Natural killer cell treated with Interleukin-12 subunit alpha and Interleukin-12 subunit beta and Interleukin-15 and Interleukin-18, amount 100 ng/mL, for 72 hours (primary cell): ENCODE results near the gene ABHD2. TPM values are rescaled to one million over a fixed set of nuclear protein-coding genes. Genes with fewer than 3 reads are reported as not detected.
"Not testable (repeated sequence)": the region's sequence is repeated elsewhere in the genome, so short reads cannot be mapped to it uniquely, and the experiment has no call there.

Experiments used
- ATAC-seq, 2 donors: fragments of 150-1000 bp; cut with Tn5 transposase in 1 of 2; sonication (Bioruptor Pico), chemical (Tn5 transposase) in 1 of 2; 2 replicates each; pipeline ENCODE4 v1.10.0; 2021
- DNase-seq: peaks from one replicate; pipeline ENCODE4 v3.0.0; 2022; ENCODE audit warnings: low spot score
- H3K27ac Mint-ChIP-seq, 2 donors: 1 replicate in 1 of 2; 2 replicates in 1 of 2; pipeline ENCODE4 v1.8.0; 2022; ENCODE audit warnings: mixed read lengths in 2 of 2, mild to moderate bottlenecking in 1 of 2, moderate library complexity in 1 of 2
- H3K27me3 Mint-ChIP-seq, 2 donors: 1 replicate in 1 of 2; 2 replicates in 1 of 2; pipeline ENCODE4 v1.8.0; 2022; ENCODE audit warnings: mixed read lengths in 2 of 2
- H3K36me3 Mint-ChIP-seq: one replicate; pipeline ENCODE4 v1.8.0; 2022; ENCODE audit warnings: mixed read lengths
- H3K4me1 Mint-ChIP-seq, 2 donors: 1 replicate in 1 of 2; 2 replicates in 1 of 2; pipeline ENCODE4 v1.8.0; 2022; ENCODE audit warnings: low read depth in 2 of 2, mixed read lengths in 2 of 2, mild to moderate bottlenecking in 1 of 2
- H3K4me3 Mint-ChIP-seq: one replicate; pipeline ENCODE4 v1.8.0; 2022; ENCODE audit warnings: mixed read lengths
- H3K9me3 Mint-ChIP-seq: 2 replicates; pipeline ENCODE4 v1.8.0; 2022; ENCODE audit warnings: mixed read lengths
- total RNA-seq, 2 donors: library from RNA; stranded (reverse); gene quantifications; one replicate each; pipeline ENCODE4 v1.2.3, GENCODE V29; 2022

Gene ABHD2
- total RNA-seq, 2 donors from 2014 or later, result 130 to 214 TPM

- no peak overlapping the region for H3K4me3 Mint-ChIP-seq
- ATAC-seq (no peak), DNase-seq (no peak)
- no peaks in the 10 kb centered on the region for H3K9me3 Mint-ChIP-seq
- peak overlapping the region in 1 of 2 donors; percentile 47 for H3K27ac Mint-ChIP-seq
- peaks cover 18 to 26% of the 10 kb centered on the region in 2 donors for H3K4me1 Mint-ChIP-seq
- H3K27me3 Mint-ChIP-seq, result no peaks in the 10 kb centered on the region
- peaks cover 25% of the 10 kb centered on the region for H3K36me3 Mint-ChIP-seq
Observed at GRCh38 chr15:89125088-89125826, 37.0 kb downstream of the ABHD2 start.

- Mint-ChIP-seq H3K36me3 (peaks cover 22% of the 10 kb centered on the region), H3K4me3 (peak overlapping the region; percentile 3), H3K4me1 (peaks cover 26 to 28% of the 10 kb centered on the region in 2 donors), H3K9me3 (no peaks in the 10 kb centered on the region), H3K27ac (peak overlapping the region; percentile 14 to 47), H3K27me3 (no peaks in the 10 kb centered on the region)
- DNase-seq (no peak), ATAC-seq (no peak)
Observed at GRCh38 chr15:89126009-89126408, 37.8 kb downstream of the ABHD2 start.

GRCh38 chr15:89127054-89127702 lies 38.9 kb downstream of the ABHD2 start:
- DNase-seq (no peak), ATAC-seq (peak in 1 of 2 donors; percentile 54)
- no peak overlapping the region for H3K27ac Mint-ChIP-seq
- H3K27me3 Mint-ChIP-seq, result no peaks in the 10 kb centered on the region
- peaks cover 31 to 37% of the 10 kb centered on the region in 2 donors for H3K4me1 Mint-ChIP-seq
- no peaks in the 10 kb centered on the region for H3K9me3 Mint-ChIP-seq
- H3K4me3 Mint-ChIP-seq, result no peak overlapping the region
- peaks cover 23% of the 10 kb centered on the region for H3K36me3 Mint-ChIP-seq

- Mint-ChIP-seq H3K4me3 (no peak overlapping the region), H3K27ac (no peak overlapping the region), H3K9me3 (no peaks in the 10 kb centered on the region), H3K27me3 (no peaks in the 10 kb centered on the region), H3K36me3 (peaks cover 21% of the 10 kb centered on the region), H3K4me1 (peaks cover 39 to 51% of the 10 kb centered on the region in 2 donors)
- DNase-seq (no peak), ATAC-seq (no peak)
Observed at GRCh38 chr15:89128320-89129122, 40.3 kb downstream of the ABHD2 start.

- H3K27ac Mint-ChIP-seq, result no peak overlapping the region
- no peaks in the 10 kb centered on the region for H3K27me3 Mint-ChIP-seq
- H3K36me3 Mint-ChIP-seq, result peaks cover 21% of the 10 kb centered on the region
- no peak for DNase-seq
- no peak for ATAC-seq
- H3K4me1 Mint-ChIP-seq, result peaks cover 40 to 53% of the 10 kb centered on the region in 2 donors
- H3K9me3 Mint-ChIP-seq, result no peaks in the 10 kb centered on the region
- no peak overlapping the region for H3K4me3 Mint-ChIP-seq
Observed at GRCh38 chr15:89129123-89129815, 41.0 kb downstream of the ABHD2 start.

- no peak overlapping the region for H3K27ac Mint-ChIP-seq
- ATAC-seq (no peak), DNase-seq (no peak)
- no peaks in the 10 kb centered on the region for H3K9me3 Mint-ChIP-seq
- no peak overlapping the region for H3K4me3 Mint-ChIP-seq
- H3K27me3 Mint-ChIP-seq, result no peaks in the 10 kb centered on the region
- H3K36me3 Mint-ChIP-seq, result peaks cover 21% of the 10 kb centered on the region
- peaks cover 40 to 53% of the 10 kb centered on the region in 2 donors for H3K4me1 Mint-ChIP-seq
Observed at GRCh38 chr15:89129816-89130134, 41.5 kb downstream of the ABHD2 start.

- no peak overlapping the region for H3K27ac Mint-ChIP-seq
- peak; percentile 90 to 91 for ATAC-seq
- DNase-seq, result peak; percentile 88
- H3K9me3 Mint-ChIP-seq, result no peaks in the 10 kb centered on the region
- no peaks in the 10 kb centered on the region for H3K27me3 Mint-ChIP-seq
- H3K4me3 Mint-ChIP-seq, result peak overlapping the region; percentile 81
- H3K4me1 Mint-ChIP-seq, result peaks cover 40 to 56% of the 10 kb centered on the region in 2 donors
- peaks cover 21% of the 10 kb centered on the region for H3K36me3 Mint-ChIP-seq
Observed at GRCh38 chr15:89130201-89130600, 41.9 kb downstream of the ABHD2 start.

- Mint-ChIP-seq H3K27me3 (no peaks in the 10 kb centered on the region), H3K4me1 (peaks cover 45 to 58% of the 10 kb centered on the region in 2 donors), H3K36me3 (peaks cover 24% of the 10 kb centered on the region), H3K27ac (no peak overlapping the region), H3K9me3 (no peaks in the 10 kb centered on the region), H3K4me3 (peak overlapping the region; percentile 81)
- DNase-seq (no peak), ATAC-seq (no peak)
Observed at GRCh38 chr15:89131731-89132130, 43.5 kb downstream of the ABHD2 start.

GRCh38 chr15:89132611-89133507 lies 44.6 kb downstream of the ABHD2 start:
- Mint-ChIP-seq H3K27me3 (no peaks in the 10 kb centered on the region), H3K4me1 (peaks cover 56 to 69% of the 10 kb centered on the region in 2 donors), H3K4me3 (peak overlapping the region; percentile 74), H3K27ac (no peak overlapping the region), H3K9me3 (no peaks in the 10 kb centered on the region), H3K36me3 (peaks cover 24% of the 10 kb centered on the region)
- DNase-seq, result peak; percentile 81
- peak; percentile 65 to 71 for ATAC-seq

GRCh38 chr15:89135387-89136077 lies 47.3 kb downstream of the ABHD2 start:
- peaks cover 24% of the 10 kb centered on the region for H3K36me3 Mint-ChIP-seq
- peak overlapping the region; percentile 82 for H3K4me3 Mint-ChIP-seq
- H3K4me1 Mint-ChIP-seq, result peaks cover 64 to 84% of the 10 kb centered on the region in 2 donors
- H3K27ac Mint-ChIP-seq, result peak overlapping the region in 1 of 2 donors; percentile 95
- not testable (repeated sequence) for ATAC-seq, H3K9me3 Mint-ChIP-seq, H3K27me3 Mint-ChIP-seq, DNase-seq

- ATAC-seq (peak in 1 of 2 donors; percentile 47), DNase-seq (no peak)
- Mint-ChIP-seq H3K4me1 (peaks cover 61 to 81% of the 10 kb centered on the region in 2 donors), H3K9me3 (no peaks in the 10 kb centered on the region), H3K36me3 (peaks cover 20% of the 10 kb centered on the region), H3K27ac (peak overlapping the region in 1 of 2 donors; percentile 95), H3K27me3 (no peaks in the 10 kb centered on the region), H3K4me3 (peak overlapping the region; percentile 82)
Observed at GRCh38 chr15:89136078-89136806, 48.0 kb downstream of the ABHD2 start.
